Measurements from ENCODE around the gene SMAD9. TPM values are rescaled to one million over a fixed set of nuclear protein-coding genes. Genes with fewer than 3 reads are reported as not detected.

The SMAD9 gene
- total and polyA plus RNA-seq, 2 experiments from 2014 or later = 10.6 to 10.8 TPM

GRCh38 chr13:36817996-36818803, 101.8 kb downstream of the SMAD9 start:
- no peak overlapping the region for H3K27ac ChIP-seq
- WGBS, 2 experiments (ENCODE audit: low coverage in 1 of 2, low lambda C conversion rate in 2 of 2, missing lambda C conversion rate in 2 of 2) = 23 to 25% methylated on average over 12 of the region's 12 CpGs
- H4K20me1 ChIP-seq (ENCODE audit: insufficient read depth) = no peaks in the 10 kb centered on the region
- H3K9me2 ChIP-seq (ENCODE audit: insufficient read depth) = no peaks in the 10 kb centered on the region
- no peaks in the 10 kb centered on the region for H3K36me3 ChIP-seq (ENCODE audit: low read depth)
- DNase-seq = no peak
- in situ Hi-C loops (cut with MboI) = no loop called here
- TF ChIP-seq EZH2phosphoT487 (IDR thresholded peaks at IDR 0.05; ENCODE audit: insufficient read depth, low read depth) (no peak), EZH2 (IDR thresholded peaks at IDR 0.05; ENCODE audit: insufficient read depth, poor library complexity, severe bottlenecking) (no peak)
- peak overlapping the region; percentile 100 for H2AFZ ChIP-seq
- H3K4me1 ChIP-seq (ENCODE audit: insufficient read depth) = peaks cover 9% of the 10 kb centered on the region
- H3F3A ChIP-seq (ENCODE audit: insufficient read depth) = no peaks in the 10 kb centered on the region
- no peaks in the 10 kb centered on the region for H3K9me3 ChIP-seq (ENCODE audit: low read depth)
- H3K9ac ChIP-seq = peak overlapping the region; percentile 78
- peak overlapping the region; percentile 80 for H3K4me2 ChIP-seq (ENCODE audit: unreplicated experiment)
- no peaks in the 10 kb centered on the region for H3K27me3 ChIP-seq (replicated peaks; ENCODE audit: insufficient read depth)
- H3K79me2 ChIP-seq (ENCODE audit: insufficient read depth) = peaks cover 39% of the 10 kb centered on the region
- H3K4me3 ChIP-seq = peak overlapping the region; percentile 93

- no peak overlapping the region for H3K4me2 ChIP-seq (ENCODE audit: unreplicated experiment)
- H3K27ac ChIP-seq = no peak overlapping the region
- H3K79me2 ChIP-seq (ENCODE audit: insufficient read depth) = peaks cover 8% of the 10 kb centered on the region
- H3K27me3 ChIP-seq (replicated peaks; ENCODE audit: insufficient read depth) = no peaks in the 10 kb centered on the region
- H3F3A ChIP-seq (ENCODE audit: insufficient read depth) = no peaks in the 10 kb centered on the region
- no peaks in the 10 kb centered on the region for H3K36me3 ChIP-seq (ENCODE audit: low read depth)
- DNase-seq = peak; percentile 52
- 47 to 55% methylated on average over 2 of the region's 2 CpGs for WGBS, 2 experiments (ENCODE audit: low coverage in 1 of 2, low lambda C conversion rate in 2 of 2, missing lambda C conversion rate in 2 of 2)
- H3K9ac ChIP-seq = no peak overlapping the region
- no peaks in the 10 kb centered on the region for H3K9me2 ChIP-seq (ENCODE audit: insufficient read depth)
- no peak overlapping the region for H3K4me3 ChIP-seq
- in situ Hi-C loops (cut with MboI) = no loop called here
- no peaks in the 10 kb centered on the region for H3K9me3 ChIP-seq (ENCODE audit: low read depth)
- TF ChIP-seq EZH2phosphoT487 (IDR thresholded peaks at IDR 0.05; ENCODE audit: insufficient read depth, low read depth) (no peak), EZH2 (IDR thresholded peaks at IDR 0.05; ENCODE audit: insufficient read depth, poor library complexity, severe bottlenecking) (no peak)
- no peaks in the 10 kb centered on the region for H4K20me1 ChIP-seq (ENCODE audit: insufficient read depth)
- no peak overlapping the region for H2AFZ ChIP-seq
- peaks cover under 1% of the 10 kb centered on the region; the same call in 1 of the 2 replicates for H3K4me1 ChIP-seq (ENCODE audit: insufficient read depth)
These were observed 105.0 kb downstream of the SMAD9 start for GRCh38 chr13:36815062-36815461.

GRCh38 chr13:36814465-36814864, 105.6 kb downstream of the SMAD9 start:
- no peak overlapping the region for H3K9ac ChIP-seq
- no peaks in the 10 kb centered on the region for H3K27me3 ChIP-seq (replicated peaks; ENCODE audit: insufficient read depth)
- no peaks in the 10 kb centered on the region for H3K36me3 ChIP-seq (ENCODE audit: low read depth)
- H3K4me2 ChIP-seq (ENCODE audit: unreplicated experiment) = no peak overlapping the region
- no peak overlapping the region for H3K27ac ChIP-seq
- DNase-seq = no peak
- no peaks in the 10 kb centered on the region for H3K4me1 ChIP-seq (ENCODE audit: insufficient read depth)
- in situ Hi-C loops (cut with MboI) = no loop called here
- no peaks in the 10 kb centered on the region for H3F3A ChIP-seq (ENCODE audit: insufficient read depth)
- TF ChIP-seq EZH2 (IDR thresholded peaks at IDR 0.05; ENCODE audit: insufficient read depth, poor library complexity, severe bottlenecking) (no peak), EZH2phosphoT487 (IDR thresholded peaks at IDR 0.05; ENCODE audit: insufficient read depth, low read depth) (no peak)
- H3K79me2 ChIP-seq (ENCODE audit: insufficient read depth) = peaks cover 2% of the 10 kb centered on the region
- no peaks in the 10 kb centered on the region for H3K9me2 ChIP-seq (ENCODE audit: insufficient read depth)
- H2AFZ ChIP-seq = no peak overlapping the region
- no peaks in the 10 kb centered on the region for H4K20me1 ChIP-seq (ENCODE audit: insufficient read depth)
- H3K4me3 ChIP-seq = no peak overlapping the region
- 72 to 73% methylated on average over 9 of the region's 9 CpGs for WGBS, 2 experiments (ENCODE audit: low coverage in 1 of 2, low lambda C conversion rate in 2 of 2, missing lambda C conversion rate in 2 of 2)
- H3K9me3 ChIP-seq (ENCODE audit: low read depth) = no peaks in the 10 kb centered on the region

GRCh38 chr13:36813225-36813624, 106.8 kb downstream of the SMAD9 start:
- Histone ChIP-seq H3K4me3 (no peak overlapping the region), H3K36me3 (ENCODE audit: low read depth) (no peaks in the 10 kb centered on the region), H3K27me3 (replicated peaks; ENCODE audit: insufficient read depth) (no peaks in the 10 kb centered on the region), H2AFZ (no peak overlapping the region), H3K9ac (no peak overlapping the region), H3K9me2 (ENCODE audit: insufficient read depth) (no peaks in the 10 kb centered on the region), H4K20me1 (ENCODE audit: insufficient read depth) (no peaks in the 10 kb centered on the region), H3K4me2 (ENCODE audit: unreplicated experiment) (no peak overlapping the region), H3K9me3 (ENCODE audit: low read depth) (no peaks in the 10 kb centered on the region), H3F3A (ENCODE audit: insufficient read depth) (no peaks in the 10 kb centered on the region), H3K27ac (no peak overlapping the region), H3K79me2 (ENCODE audit: insufficient read depth) (no peaks in the 10 kb centered on the region), H3K4me1 (ENCODE audit: insufficient read depth) (no peaks in the 10 kb centered on the region)
- no peak for DNase-seq
- 45 to 52% methylated on average over 1 of the region's 1 CpG for WGBS, 2 experiments (ENCODE audit: low coverage in 1 of 2, low lambda C conversion rate in 2 of 2, missing lambda C conversion rate in 2 of 2)
- in situ Hi-C loops (cut with MboI) = no loop called here
- TF ChIP-seq EZH2 (IDR thresholded peaks at IDR 0.05; ENCODE audit: insufficient read depth, poor library complexity, severe bottlenecking) = no peak
- no peak for TF ChIP-seq EZH2phosphoT487 (IDR thresholded peaks at IDR 0.05; ENCODE audit: insufficient read depth, low read depth)

Measured in GM23248 (cell line).